ENCODE measurements around the gene CPED1.
A peak's percentile ranks its signal among the peaks of the same experiment; 100 is the strongest.
"Not testable (repeated sequence)": the region's sequence is repeated elsewhere in the genome, so short reads cannot be mapped to it uniquely, and the experiment has no call there.

CPED1 gene

DNA sequence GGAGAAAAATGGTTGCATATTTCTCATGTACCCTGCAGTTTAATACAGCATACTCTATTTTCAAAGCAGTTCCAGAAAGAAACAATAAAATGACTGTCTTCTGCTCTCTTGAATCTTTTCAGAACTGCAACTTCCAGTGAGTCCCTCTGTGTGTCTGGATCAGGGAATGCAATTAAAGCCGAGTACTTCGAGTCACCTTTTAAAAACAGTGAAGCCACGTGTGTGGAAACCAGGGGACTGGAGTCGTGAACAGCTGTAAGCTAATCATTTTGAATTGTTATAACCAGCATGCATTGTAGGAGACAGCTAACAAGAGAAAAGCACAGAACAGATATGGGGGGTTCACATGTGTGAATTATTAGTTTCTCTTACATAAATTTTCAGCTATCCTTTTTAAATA is 109.1 kb downstream of the CPED1 start:
- no peak for DNase-seq

DNA sequence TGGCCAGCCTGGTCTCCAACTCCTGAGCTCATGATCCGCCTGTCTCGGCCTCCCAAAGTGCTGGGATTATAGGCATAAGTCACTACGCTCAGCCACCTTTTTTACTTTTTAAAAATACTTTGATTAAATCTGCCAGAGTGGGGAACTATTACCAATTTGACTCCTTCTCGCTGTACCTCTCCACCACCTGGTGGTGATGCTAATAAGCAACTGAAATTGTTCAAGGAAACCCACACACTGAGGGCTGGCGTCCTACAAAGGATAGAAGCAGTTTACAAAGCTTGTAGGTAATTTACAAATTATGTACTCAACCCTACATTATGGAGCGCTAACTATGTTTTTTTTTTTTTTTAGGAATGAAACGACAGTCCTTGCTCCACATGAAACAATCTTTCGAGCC is 111.1 kb downstream of the CPED1 start:
- DNase-seq, result no peak

DNA sequence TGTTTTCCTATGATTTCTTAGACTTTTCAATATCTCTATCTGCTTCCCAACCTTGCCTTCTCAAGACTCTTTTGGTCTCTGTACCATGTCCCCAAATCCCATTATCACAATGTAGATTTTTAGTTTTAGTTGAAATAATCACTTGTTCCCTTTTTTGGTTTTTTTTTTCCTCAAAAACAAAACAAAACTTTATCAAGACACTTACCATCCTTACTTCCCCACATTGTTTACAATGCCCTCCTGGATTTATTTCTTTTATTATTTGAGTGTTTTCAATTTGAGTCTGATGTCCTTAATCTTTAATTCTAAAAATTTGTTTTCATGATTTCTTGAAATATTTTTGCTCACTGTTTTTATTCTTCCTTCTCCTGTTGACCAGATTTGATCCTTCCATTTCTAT is 112.6 kb downstream of the CPED1 start:
- no peak for DNase-seq

DNA sequence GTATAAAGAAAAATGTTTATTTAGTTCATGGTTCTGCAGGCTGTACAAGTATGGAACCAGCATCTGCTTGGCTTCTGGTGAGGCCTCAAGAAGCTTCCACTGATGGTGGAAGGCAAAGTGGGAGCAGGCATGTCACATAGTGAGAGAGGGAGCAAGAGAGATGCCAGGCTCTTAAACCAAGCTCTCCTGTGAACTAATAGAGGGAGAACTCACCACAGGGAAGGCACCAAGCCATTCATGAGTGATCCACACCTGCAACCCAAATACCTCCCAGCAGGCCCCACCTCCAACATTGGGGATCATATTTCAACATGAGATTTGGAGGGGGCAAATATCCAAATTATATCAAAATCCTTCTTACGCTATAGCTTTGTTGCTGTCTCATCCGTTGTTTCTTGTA is 113.1 kb downstream of the CPED1 start:
- DNase-seq, result no peak

DNA sequence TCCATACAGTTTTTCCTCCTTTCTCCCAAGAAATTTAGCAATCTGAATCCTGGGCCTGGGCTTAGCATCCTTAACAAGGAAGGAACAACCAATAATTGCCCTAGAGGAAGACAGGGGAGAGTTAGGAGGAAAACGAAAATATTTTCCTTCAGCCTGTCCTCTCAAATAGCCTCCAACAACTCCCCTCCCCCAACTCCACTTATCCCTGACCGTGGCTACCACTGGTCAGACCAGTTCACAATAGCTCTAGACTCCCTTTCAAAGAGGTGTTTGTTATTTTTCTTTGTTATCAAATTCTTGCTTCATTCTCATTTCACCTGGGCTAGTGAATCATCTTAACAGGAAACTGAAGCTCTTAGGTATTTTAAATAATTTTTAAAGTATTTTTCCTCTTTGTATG is 114.1 kb downstream of the CPED1 start:
- no peak for DNase-seq

DNA sequence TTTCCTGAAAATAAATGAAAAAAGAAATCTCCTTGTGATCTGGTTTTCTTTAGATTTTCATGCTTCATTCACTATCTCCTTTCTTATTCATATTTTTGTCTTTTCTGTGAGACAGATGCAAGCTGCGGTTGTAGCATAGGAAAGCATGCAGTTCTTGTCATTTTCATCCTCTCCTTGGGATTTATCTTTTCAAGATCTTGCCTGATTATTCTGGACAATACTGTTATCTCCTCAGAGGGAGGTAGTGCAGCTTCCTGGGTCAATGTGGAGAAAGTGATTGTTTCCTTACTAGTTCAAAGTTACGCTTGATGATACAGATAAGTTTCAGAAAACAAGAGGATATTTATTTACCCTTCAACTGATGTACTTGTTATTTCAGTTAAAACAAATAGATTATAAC is 114.6 kb downstream of the CPED1 start:
- no peak for DNase-seq

DNA sequence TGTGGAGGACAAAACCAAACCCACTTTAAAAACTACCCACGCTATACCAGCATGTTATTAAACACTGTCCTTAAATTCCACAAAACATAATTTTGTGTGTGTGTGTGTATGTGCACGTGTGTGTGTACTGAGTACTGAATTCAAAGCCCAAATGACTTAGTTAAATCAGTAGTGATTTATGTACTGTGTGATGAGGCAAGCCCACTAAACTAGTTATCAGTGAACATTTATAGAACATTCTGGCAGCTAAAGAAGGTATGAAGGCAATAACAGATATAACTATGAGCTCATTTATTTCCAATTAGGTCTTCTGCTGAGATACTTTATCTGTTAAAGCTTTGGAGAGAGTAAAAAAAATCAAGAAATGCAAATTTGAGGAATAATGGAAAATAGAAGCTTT is 115.1 kb downstream of the CPED1 start:
- DNase-seq, result no peak

DNA sequence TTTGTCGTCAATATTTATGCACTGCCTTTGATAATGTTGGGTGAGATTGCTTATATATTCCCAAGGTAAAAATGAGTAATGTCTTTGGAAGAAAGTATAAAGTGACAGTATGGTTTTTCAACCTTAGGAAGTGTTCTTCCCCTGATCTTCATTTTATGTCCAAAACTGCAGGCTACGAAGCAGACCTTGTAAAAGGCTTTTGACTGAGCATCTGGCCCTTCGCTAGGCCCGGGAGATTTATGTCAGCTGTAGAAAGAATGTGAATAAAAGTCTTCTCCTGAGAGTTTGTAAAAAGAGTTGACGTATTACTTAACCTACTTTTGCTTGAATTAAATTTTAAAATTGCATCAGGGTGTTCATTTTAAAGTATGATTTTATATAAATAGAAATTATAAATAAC is 116.8 kb downstream of the CPED1 start:
- DNase-seq, result no peak

DNA sequence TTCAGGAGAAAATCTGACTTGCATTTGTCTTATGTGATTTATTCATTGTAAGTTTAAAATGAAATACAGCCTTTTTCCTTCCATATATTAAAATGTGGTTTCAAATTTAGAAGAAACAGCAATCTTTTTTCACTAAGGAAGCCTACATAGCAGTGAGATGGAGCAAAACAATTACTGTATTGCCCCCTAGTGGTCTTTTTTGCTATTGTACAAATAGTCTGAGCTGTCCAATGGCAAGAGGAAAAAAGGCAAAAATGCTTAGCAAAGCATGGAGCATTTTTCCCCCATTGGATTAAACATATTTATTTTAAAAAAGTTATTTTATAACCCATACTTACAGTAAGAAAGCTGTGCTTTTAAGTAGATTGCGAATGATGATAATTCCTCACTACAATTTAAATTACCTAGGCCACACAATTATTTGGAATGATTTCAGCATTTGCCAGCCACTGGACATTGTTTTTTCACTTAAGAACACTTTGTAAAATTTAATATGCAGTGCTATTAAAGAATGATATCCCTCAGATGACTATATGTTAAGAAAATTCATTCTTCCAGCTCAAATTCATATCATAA is 119.5 kb downstream of the CPED1 start:
- DNase-seq, result peak; percentile 15

DNA sequence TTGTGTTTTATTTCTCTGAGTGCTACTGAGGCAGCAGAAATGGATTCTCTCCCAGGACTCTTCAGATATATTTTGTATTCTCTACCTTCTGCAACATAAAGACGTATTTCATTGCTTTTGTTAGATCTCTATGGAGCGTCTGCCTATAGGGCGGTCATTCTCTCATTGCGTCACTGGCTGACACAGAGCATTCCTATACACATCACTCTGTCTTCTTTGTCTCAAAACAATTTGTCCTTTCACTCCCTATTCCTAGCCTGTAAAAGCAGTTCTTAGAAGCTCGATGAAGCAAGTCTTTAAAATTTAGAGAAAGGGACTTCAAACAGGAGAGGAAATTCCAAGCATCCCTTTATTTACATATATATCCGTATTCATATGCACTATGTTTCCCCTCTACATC is 120.6 kb downstream of the CPED1 start:
- DNase-seq, result no peak

DNA sequence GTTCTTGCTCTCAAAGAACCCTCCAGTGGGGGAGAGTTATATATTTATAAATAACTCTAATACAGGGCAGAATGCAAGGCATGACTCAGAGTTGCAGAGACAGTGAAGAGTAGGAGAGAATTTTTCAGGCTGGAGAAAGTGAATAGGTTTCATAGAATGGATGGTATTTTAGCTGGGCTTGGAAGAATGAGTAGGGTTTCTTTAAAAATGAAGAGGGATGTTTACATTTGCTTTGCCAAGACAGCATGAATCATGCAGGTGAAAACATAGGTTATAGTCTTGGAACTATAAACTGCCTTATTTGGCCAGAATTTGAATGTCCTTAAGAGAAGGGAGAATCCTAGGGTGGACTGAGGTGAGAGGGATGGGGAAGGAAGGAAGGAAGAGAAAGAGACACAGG is 124.8 kb downstream of the CPED1 start:
- no peak for DNase-seq

DNA sequence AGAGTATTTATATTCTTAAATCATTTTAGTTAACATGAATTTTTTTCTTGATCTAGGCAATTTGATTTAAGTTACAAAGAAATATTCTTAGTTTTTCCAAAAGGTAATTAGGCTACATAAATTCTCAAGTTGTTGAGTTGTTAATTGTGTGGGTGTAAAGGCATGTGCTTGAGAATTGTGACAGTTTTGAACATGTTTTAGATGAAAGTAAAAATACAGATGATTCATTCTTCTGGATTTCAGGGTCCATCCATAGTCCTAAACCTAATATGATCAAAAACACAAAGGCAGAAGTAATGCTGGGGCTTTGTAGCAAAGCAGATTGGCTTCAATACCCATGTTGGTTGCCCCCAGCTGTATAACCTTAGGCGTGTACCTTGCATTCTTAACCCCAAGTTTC is 127.9 kb downstream of the CPED1 start:
- DNase-seq, result no peak

DNA sequence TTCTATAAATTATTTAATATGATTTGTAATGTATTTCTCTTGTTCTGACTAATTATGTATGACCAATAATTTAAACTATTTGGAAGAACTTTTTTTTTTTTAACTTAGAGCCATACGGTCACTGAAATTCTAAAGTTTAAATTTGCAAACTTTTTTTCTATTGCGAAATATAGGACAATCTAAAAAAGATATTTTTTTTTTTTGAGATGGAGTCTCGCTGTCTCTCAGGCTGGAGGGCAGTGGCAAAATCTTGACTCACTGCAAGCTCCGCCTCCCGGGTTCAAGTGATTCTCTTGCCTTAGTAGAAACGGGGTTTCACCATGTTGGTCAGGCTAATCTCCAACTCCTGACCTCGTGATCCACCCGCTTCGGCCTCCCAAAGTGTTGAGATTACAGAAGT is 130.5 kb downstream of the CPED1 start:
- DNase-seq, result no peak

DNA sequence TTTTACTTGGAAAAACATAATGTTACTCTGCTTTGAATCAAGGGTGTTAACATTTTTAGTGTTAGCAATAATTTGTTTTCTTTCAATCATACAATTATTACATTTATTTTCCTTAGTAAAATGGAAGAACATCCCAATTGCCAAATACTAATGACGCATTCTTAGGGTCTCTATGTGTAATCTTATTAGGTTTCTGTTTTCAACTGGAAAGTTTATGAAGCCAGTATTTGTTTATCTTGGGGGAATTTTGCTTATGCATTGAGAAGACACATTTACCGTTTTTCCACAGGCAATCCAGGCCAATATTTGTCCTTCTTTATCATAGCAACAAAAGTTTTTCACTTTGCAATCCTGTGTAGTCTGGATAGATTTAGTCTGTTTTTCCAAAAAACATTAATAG is 134.5 kb downstream of the CPED1 start:
- DNase-seq, result no peak

DNA sequence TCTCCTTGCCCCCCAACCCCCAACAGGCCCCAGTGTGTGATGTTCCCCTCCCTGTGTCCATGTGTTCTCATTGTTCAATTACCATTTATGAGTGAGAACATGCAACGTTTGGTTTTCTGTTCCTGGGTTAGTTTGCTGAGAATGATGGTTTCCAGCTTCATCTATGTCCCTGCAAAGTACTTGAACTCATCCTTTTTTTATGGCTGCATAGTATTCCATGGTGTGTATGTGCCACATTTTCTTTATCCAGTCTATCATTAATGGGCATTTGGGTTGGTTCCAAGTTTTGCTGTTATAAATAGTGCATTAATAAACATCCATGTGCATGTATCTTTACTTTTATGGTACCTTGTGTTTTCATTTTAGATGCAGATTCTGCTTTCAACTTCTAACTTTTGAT is 136.9 kb downstream of the CPED1 start:
- not testable (repeated sequence) for DNase-seq

DNA sequence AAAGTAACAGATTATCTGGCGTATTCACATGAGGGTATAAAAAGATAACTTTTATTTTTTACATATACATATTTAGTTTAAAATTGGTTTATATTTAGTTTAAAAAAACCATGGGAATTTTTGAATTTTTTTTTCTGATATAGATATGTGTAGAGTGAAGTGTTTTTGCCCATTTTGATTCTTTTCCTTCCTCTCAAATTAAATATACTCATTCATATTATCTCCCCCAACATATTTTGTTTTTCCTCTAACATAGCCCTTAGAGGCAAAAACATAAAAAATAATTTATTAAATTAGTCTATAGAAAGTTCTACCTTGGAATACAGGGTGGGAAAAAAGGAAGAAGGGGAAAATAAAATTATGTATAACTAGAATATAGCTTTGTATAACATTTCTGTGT is 137.7 kb downstream of the CPED1 start:
- no peak for DNase-seq

DNA sequence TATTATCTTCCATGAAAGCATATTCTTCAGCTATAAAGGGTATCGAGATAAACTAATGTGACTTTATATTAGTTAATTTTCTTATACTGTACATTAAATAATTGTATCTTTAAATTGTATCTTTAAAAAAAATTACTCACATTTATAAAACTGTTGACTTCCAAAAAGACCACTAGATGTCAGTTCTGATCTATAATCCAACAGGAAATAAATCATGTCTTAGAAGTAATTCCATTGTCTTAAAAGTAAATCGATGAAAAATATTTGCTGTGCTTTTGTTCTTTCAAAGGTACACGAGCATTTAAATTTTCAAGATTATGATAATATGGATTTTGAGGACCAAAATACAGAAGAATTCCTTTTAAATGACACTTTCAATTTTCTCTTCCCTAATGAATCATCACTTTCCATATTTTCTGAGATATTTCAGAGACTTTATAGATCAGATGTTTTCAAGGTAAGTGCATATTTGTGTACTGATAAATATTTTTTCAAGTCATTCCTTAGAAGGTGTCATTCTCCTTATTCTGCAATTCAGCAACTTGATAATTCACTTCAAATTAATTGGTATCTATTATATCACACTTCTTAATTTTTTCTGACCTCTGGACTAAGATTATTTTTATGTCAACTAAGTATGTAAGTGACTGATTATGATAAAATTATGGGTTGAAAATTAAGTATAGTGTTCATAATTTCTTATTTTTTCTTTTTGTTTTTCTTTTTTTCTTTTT is 138.5 kb downstream of the CPED1 start:
- DNase-seq, result no peak

DNA sequence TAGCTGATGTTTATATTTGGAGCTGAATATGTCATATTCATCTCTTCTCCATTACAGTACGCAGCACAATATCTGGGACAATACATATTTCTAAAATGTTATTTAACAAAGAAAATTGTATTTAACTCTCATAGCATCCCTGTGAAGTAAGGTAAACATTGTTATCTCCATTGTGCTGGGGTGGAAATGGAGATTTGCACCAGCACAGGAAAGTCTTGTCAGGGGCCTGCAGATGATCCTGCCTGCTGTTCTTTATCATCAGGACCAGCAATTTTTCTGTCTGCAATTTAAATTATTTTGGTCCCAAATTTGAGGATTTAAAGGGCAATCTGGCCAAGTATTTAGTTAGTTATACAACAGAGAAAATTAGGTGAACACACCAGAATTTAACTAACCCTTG is 144.4 kb downstream of the CPED1 start:
- no peak for DNase-seq

DNA sequence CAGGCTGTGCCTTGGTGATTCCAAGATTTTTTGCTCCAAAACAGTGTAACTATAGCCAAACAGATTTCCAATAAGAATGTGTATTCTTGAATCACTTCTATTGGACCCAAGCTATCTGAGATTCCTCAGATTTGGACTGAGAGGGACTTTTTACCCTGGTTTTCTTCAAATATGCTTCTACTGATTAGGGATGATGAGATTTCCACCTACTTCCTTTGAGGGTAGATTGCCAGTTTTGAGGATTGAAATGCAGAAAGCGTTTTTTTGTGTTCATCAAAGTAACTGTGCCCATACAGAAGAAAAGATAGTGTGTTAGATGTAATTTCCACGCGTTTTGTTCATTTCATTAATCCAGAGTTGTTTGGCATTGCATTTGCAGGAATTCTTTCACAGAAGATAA is 144.9 kb downstream of the CPED1 start:
- no peak for DNase-seq

DNA sequence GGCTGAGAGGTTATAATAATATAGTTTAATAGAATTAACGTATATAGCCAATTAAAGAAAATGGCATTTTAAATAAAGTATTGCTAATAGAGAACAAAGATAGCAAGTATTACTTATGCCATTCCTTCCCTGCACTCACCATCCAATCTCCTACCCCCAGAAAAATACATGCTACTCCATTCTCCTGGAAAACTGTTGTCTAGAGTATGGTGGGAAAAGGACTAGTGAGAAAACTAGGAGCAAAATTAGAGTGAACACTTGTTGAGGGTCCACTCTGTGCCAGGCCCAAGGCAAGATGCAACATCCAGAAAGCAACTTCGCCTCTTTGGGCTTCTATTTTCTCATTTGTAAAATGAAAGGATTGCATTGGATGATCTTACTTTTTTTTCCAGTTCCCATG is 149.1 kb downstream of the CPED1 start:
- no peak for DNase-seq

DNA sequence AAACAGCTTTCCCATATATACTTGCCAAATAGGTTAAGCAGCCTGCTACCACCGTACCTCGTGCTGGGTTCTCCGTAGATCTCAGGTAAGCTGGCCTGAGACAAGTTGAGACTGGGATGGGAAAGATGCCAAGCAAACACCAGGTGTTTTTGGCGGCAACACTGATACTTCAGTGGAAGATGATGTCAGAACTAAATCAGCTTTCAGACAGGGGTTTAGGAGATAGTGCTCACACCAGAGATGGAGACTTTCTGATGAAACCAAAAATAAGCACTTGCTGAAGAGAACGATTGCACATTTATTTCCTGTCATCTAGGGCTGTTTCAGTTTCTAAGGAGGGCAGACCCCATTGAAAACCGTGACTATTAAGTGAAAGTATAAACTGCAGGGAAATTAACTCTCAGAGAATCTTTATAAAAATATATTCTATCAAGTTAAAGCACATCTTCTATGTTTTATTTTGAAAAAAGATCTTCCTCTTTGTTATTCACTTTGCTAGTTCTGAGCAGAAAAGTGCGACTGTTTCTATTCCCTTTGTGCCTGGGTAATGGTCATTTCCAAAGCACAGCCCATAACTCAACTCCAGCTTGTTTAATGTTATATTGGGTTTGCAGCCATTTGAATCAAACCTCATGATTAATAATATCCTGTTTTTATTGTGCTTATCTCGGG is 149.9 kb downstream of the CPED1 start:
- DNase-seq, result no peak

DNA sequence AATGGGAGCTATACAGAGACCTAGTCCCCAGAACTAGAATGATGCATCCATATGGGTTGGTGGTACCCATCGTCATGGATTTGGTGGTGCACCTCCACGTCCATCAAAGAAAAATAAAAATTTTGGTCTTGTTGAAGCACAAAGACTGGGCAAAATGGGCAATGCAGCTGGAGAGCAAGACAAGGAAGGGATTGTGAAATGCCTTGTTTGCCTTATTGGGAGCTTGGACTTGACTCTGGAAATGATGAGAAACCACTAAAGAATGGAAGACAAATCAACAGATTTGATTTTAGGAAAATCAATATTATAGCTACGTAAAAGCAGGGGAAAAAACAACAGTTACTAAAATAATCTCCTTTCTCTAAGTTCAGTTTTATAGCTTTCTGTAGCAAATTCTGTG is 150.9 kb downstream of the CPED1 start:
- DNase-seq, result no peak

DNA sequence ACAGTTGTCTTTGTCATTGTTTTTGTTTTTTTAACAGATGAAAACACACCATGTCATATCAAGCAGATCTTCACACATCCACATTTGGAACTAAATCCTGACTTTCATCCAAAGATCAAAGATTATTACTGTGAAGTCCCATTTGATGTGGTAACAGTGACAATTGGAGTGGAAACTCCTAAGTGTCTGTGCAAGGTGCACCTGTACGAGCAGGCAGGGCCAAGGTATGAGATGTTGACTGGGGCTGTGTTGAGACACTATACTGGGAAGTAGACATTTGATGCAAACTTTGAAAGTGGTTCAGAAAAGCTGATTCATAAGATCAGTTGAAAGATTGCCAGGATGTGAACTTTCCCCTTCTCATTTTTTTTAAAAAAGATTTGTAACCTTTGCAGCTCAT is 152.3 kb downstream of the CPED1 start:
- no peak for DNase-seq

DNA sequence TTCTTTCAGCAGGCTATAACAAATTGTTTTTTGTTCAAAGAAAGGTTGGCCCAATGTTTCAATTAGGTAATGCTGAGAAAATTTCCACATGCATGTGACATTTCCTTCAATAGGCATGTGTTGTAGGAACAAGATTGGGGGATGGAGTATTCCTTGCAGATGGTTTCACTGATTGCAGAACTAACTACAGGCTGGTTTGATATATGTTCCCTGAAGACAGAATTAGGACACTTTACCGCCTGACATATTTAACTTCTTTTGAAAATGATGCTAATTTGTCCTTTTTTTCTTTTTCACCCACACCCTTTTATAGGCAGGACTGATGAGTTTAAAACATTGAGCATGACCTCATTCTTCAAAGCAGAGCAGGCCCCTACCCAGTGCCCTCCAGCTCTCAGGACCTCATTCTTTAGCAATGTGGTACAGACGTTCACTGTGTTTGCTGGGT is 163.3 kb downstream of the CPED1 start:
- DNase-seq, result no peak
